WTC11 (cell line): ENCODE data around the gene FAM53C. TPM values are rescaled to one million over a fixed set of nuclear protein-coding genes. Genes with fewer than 3 reads are reported as not detected.
A peak's percentile ranks its signal among the peaks of the same experiment; 100 is the strongest.

Source experiments
- ATAC-seq: fragments of 200-7000 bp; cut with Tn5 transposase; 2 replicates; pipeline ENCODE4 v1.10.0; 2021; ENCODE audit warnings: mild to moderate bottlenecking, moderate library complexity
- Bru-seq: library from RNA; stranded (reverse); fragments of 400-500 nt; gene quantifications from one replicate; lab custom pipeline; 2021; lab: Mats Ljungman, UMichigan
- CTCF ChIA-PET: fragments of 300-600 bp; sonication (Branson Sonifier 250); formaldehyde crosslinking; loops from one replicate; lab custom pipeline; 2021; ENCODE audit warnings: antibody characterized with exemption; lab: Charles Lee
- POLR2A ChIA-PET: fragments of 350-600 bp; sonication (Branson Sonifier 250); formaldehyde crosslinking; loops from one replicate; lab custom pipeline; 2021; ENCODE audit warnings: antibody characterized with exemption; lab: Charles Lee
- DNase-seq: peaks from one replicate; pipeline ENCODE4 v3.0.0; 2021; ENCODE audit warnings: low spot score
- H3K27ac Mint-ChIP-seq: 2 replicates; pipeline ENCODE4 v1.8.0; 2021; ENCODE audit warnings: mixed read lengths
- H3K27me3 Mint-ChIP-seq: 2 replicates; pipeline ENCODE4 v1.8.0; 2021; ENCODE audit warnings: low read depth, mild to moderate bottlenecking, moderate library complexity, mixed read lengths
- H3K36me3 Mint-ChIP-seq: 2 replicates; pipeline ENCODE4 v1.8.0; 2021; ENCODE audit warnings: mixed read lengths
- H3K4me1 Mint-ChIP-seq: 2 replicates; pipeline ENCODE4 v1.8.0; 2022; ENCODE audit warnings: mixed read lengths
- H3K4me3 Mint-ChIP-seq: 2 replicates; pipeline ENCODE4 v1.8.0; 2021; ENCODE audit warnings: mild to moderate bottlenecking, moderate library complexity, mixed read lengths
- H3K9me3 Mint-ChIP-seq: 2 replicates; pipeline ENCODE4 v1.8.0; 2021; ENCODE audit warnings: mixed read lengths
- CREB1 ChIP-seq: sonication (generic); formaldehyde crosslinking; IDR thresholded peaks from 2 replicates; pipeline ENCODE4 v1.8.0; 2023; ENCODE audit warnings: mild to moderate bottlenecking, missing genetic modification reagents
- E2F5 ChIP-seq: sonication (generic); formaldehyde crosslinking; IDR thresholded peaks from 2 replicates; pipeline ENCODE4 v1.8.1; 2022; ENCODE audit warnings: mild to moderate bottlenecking, moderate library complexity, missing genetic modification reagents
- ELF4 ChIP-seq: sonication (generic); formaldehyde crosslinking; IDR thresholded peaks from 2 replicates; pipeline ENCODE4 v1.8.1; 2022; ENCODE audit warnings: low read depth, mild to moderate bottlenecking, moderate library complexity, missing genetic modification reagents
- ESRRA ChIP-seq: sonication (generic); formaldehyde crosslinking; IDR thresholded peaks from 2 replicates; pipeline ENCODE4 v1.8.1; 2022; ENCODE audit warnings: mild to moderate bottlenecking, missing genetic modification reagents, borderline replicate concordance
- FOXK1 ChIP-seq: sonication (generic); formaldehyde crosslinking; IDR thresholded peaks from 2 replicates; pipeline ENCODE4 v1.8.0; 2022; ENCODE audit warnings: mild to moderate bottlenecking, moderate library complexity, missing genetic modification reagents
- FOXP1 ChIP-seq: sonication (generic); formaldehyde crosslinking; IDR thresholded peaks from 2 replicates; pipeline ENCODE4 v1.8.0; 2022; ENCODE audit warnings: missing genetic modification reagents, mild to moderate bottlenecking, moderate library complexity, borderline replicate concordance
- IRF2 ChIP-seq: sonication (generic); formaldehyde crosslinking; IDR thresholded peaks from 2 replicates; pipeline ENCODE4 v1.8.0; 2022; ENCODE audit warnings: low read depth, missing genetic modification reagents, borderline replicate concordance
- KAT7 ChIP-seq: sonication (generic); formaldehyde crosslinking; IDR thresholded peaks from 2 replicates; pipeline ENCODE4 v1.8.1; 2023; ENCODE audit warnings: missing genetic modification reagents, mild to moderate bottlenecking, borderline replicate concordance
- MYBL2 ChIP-seq: sonication (generic); formaldehyde crosslinking; IDR thresholded peaks from 2 replicates; pipeline ENCODE4 v1.8.1; 2023; ENCODE audit warnings: mild to moderate bottlenecking, moderate library complexity, missing genetic modification reagents
- NR1H2 ChIP-seq: sonication (generic); formaldehyde crosslinking; IDR thresholded peaks from 2 replicates; pipeline ENCODE4 v1.9.0; 2021; ENCODE audit warnings: mild to moderate bottlenecking, moderate library complexity, missing genetic modification reagents
- OVOL2 ChIP-seq: fragments of 250-450 bp; sonication (Bioruptor Pico); IDR thresholded peaks from 2 replicates; pipeline ENCODE4 v1.9.0; 2021; ENCODE audit warnings: mild to moderate bottlenecking, borderline replicate concordance
- RELA ChIP-seq: sonication (generic); formaldehyde crosslinking; IDR thresholded peaks from 2 replicates; pipeline ENCODE4 v1.8.1; 2022; ENCODE audit warnings: missing genetic modification reagents, mild to moderate bottlenecking, borderline replicate concordance
- SMAD4 ChIP-seq: sonication (generic); formaldehyde crosslinking; IDR thresholded peaks from 2 replicates; pipeline ENCODE4 v1.8.0; 2022; ENCODE audit warnings: mild to moderate bottlenecking, missing genetic modification reagents
- SOX15 ChIP-seq: fragments of 250-450 bp; sonication (Bioruptor Pico); IDR thresholded peaks from 2 replicates; pipeline ENCODE4 v1.9.0; 2021; ENCODE audit warnings: mild to moderate bottlenecking
- TEAD1 ChIP-seq: sonication (generic); formaldehyde crosslinking; IDR thresholded peaks from 2 replicates; pipeline ENCODE4 v1.8.0; 2022; ENCODE audit warnings: mild to moderate bottlenecking, missing genetic modification reagents
- ZBTB21 ChIP-seq: sonication (generic); formaldehyde crosslinking; IDR thresholded peaks from 2 replicates; pipeline ENCODE4 v1.8.1; 2023; ENCODE audit warnings: mild to moderate bottlenecking, missing genetic modification reagents, borderline replicate concordance
- ZNF396 ChIP-seq: fragments of 250-450 bp; sonication (Bioruptor Pico); IDR thresholded peaks from 2 replicates; pipeline ENCODE4 v1.8.0; 2021; ENCODE audit warnings: mild to moderate bottlenecking, moderate library complexity, borderline replicate concordance
- ZNF512 ChIP-seq: sonication (generic); formaldehyde crosslinking; IDR thresholded peaks from 2 replicates; pipeline ENCODE4 v1.8.1; 2022; ENCODE audit warnings: missing genetic modification reagents, borderline replicate concordance
- ZNF671 ChIP-seq: fragments of 250-450 bp; sonication (Bioruptor Pico); IDR thresholded peaks from 2 replicates; pipeline ENCODE4 v1.8.0; 2021; ENCODE audit warnings: mild to moderate bottlenecking
- long read RNA-seq, 3 experiments: library from RNA in 1 of 3; library from capped mRNA in 1 of 3; library from polyadenylated mRNA in 1 of 3; unstranded in 2 of 3; stranded (forward) in 1 of 3; transcript quantifications; one replicate each; pipeline ENCODE4 v2.0.0, GENCODE V29; 2021
- total RNA-seq: library from RNA; stranded (reverse); gene quantifications from 3 replicates; pipeline ENCODE4 v1.2.3, GENCODE V29; 2021
- TF ChIP-seq, protein P1 (sequence below): sonication (generic); formaldehyde crosslinking; IDR thresholded peaks from 2 replicates; pipeline ENCODE4 v1.8.0; 2023; ENCODE audit warnings: missing genetic modification reagents
- TF ChIP-seq, protein P2 (sequence below): sonication (generic); formaldehyde crosslinking; IDR thresholded peaks from 2 replicates; pipeline ENCODE4 v1.8.0; 2022; ENCODE audit warnings: mild to moderate bottlenecking, missing genetic modification reagents
- TF ChIP-seq, protein P3 (sequence below): sonication (generic); formaldehyde crosslinking; IDR thresholded peaks from 2 replicates; pipeline ENCODE4 v1.8.0; 2022; ENCODE audit warnings: mild to moderate bottlenecking, missing genetic modification reagents
- TF ChIP-seq, protein P4 (sequence below): fragments of 250-450 bp; sonication (Bioruptor Pico); IDR thresholded peaks from 2 replicates; pipeline ENCODE4 v1.9.0; 2021; ENCODE audit warnings: mild to moderate bottlenecking
- TF ChIP-seq, protein P5 (sequence below): fragments of 250-450 bp; sonication (Bioruptor Pico); IDR thresholded peaks from 2 replicates; pipeline ENCODE4 v1.9.0; 2021; ENCODE audit warnings: mild to moderate bottlenecking
- TF ChIP-seq, protein P6 (sequence below): sonication (generic); formaldehyde crosslinking; IDR thresholded peaks from 2 replicates; pipeline ENCODE4 v1.8.0; 2022; ENCODE audit warnings: mild to moderate bottlenecking, missing genetic modification reagents

FAM53C gene
- total RNA-seq: 51.3 to 56.2 TPM (median 53.0 TPM) in 3 replicates
- percentile 93 among the genes with signal in this experiment for Bru-seq, nascent RNA
- long read RNA-seq, experiment 1, full-length matches to known transcripts: 68 of 154 reads
- long read RNA-seq, experiment 1, partial matches to known transcripts: 25 of 154 reads
- long read RNA-seq, experiment 1, other reads (novel, unspliced or antisense): 61 of 154 reads
- long read RNA-seq, experiment 2, full-length matches to known transcripts: 12 of 63 reads
- long read RNA-seq, experiment 2, partial matches to known transcripts: 45 of 63 reads
- long read RNA-seq, experiment 2, other reads (novel, unspliced or antisense): 6 of 63 reads
- long read RNA-seq, experiment 3, full-length matches to known transcripts: 2 of 24 reads
- long read RNA-seq, experiment 3, partial matches to known transcripts: 3 of 24 reads
- long read RNA-seq, experiment 3, other reads (novel, unspliced or antisense): 19 of 24 reads

DNA sequence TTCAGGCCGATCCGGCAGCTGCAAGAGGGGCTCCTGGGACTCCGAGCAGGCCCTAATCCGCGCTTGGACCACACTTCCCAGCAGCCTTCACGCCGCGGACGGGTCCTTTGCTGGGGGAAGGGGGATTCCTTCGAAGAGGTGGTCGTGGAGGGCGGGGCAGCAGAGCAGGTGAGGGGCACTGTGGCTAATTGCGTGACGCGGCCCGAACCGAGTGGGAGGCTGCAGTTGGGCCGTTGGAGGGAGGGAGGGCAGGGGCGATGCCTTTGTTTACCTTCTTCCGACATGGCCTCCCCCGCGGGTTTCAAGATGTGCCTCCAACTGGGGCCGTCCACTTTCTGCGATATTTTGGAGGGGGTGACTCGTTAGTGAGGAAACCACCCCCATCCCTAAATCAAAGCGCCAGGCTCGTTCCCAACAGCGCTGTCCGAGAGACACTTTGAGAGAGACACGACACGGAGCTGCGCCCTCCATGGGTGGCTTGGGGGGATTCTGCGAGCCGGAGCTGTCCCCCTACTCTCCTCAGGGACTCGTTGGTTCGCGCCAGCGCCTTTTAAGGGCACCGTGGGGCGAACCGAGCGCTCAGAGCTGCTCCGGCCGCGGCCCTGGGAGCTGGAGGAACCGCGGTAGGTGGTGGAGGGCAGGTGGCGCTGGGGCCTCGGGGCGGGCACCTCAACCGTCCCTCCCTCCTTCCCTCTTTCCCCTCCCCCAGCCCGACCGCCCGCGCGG lies at the start of gene FAM53C:
TSS of gene FAM53C (plus strand) at position 582 of the 726 bp plus-strand sequence. CDS start 3,070 bp downstream, outside the sequence.
- H3K9me3 Mint-ChIP-seq: no peaks in the 10 kb centered on the region
- H3K27me3 Mint-ChIP-seq: no peaks in the 10 kb centered on the region
- H3K4me3 Mint-ChIP-seq: peak within 1 kb of the TSS; percentile 92
- H3K36me3 Mint-ChIP-seq: peaks cover 17% of the 10 kb centered on the region
- ChIA-PET POLR2A (interaction anchor here (0.8 to 4.4 kb wide), 4 partner anchors 12 to 159 kb away, joined by 4 to 61 read pairs (median 8); partner anchors contain the start of genes BRD8, CDC23, KDM3B and KIF20A), CTCF (interaction anchor here (0.8 to 10.7 kb wide), 2 partner anchors 15 to 452 kb away, joined by 3 to 187 read pairs; partner anchors contain the start of gene KDM3B)
- ATAC-seq (peak; percentile 83), DNase-seq (peak; percentile 90)
- peaks cover 30% of the 10 kb centered on the region for H3K4me1 Mint-ChIP-seq
- H3K27ac Mint-ChIP-seq: peak within 1 kb of the TSS; percentile 100
- 0 out of 2 replicates have a peak, but pooled peaks have one; percentile 25 for TF ChIP-seq ZNF512 (CRISPR knock-in tag)
- TF ChIP-seq MYBL2 (CRISPR knock-in tag): peak; percentile 87
- peak; percentile 72; the same call in 1 of the 2 replicates for TF ChIP-seq RELA (CRISPR knock-in tag)
- peak; percentile 98 for TF ChIP-seq FOXK1
- TF ChIP-seq TEAD1 (CRISPR knock-in tag): peak; percentile 84; the same call in 1 of the 2 replicates
- peak; percentile 19; the same call in 1 of the 2 replicates for TF ChIP-seq CREB1
- TF ChIP-seq IRF2: peak; percentile 74
- TF ChIP-seq OVOL2 (CRISPR knock-in tag): peak; percentile 33; the same call in 1 of the 2 replicates
- TF ChIP-seq, protein P1, sequence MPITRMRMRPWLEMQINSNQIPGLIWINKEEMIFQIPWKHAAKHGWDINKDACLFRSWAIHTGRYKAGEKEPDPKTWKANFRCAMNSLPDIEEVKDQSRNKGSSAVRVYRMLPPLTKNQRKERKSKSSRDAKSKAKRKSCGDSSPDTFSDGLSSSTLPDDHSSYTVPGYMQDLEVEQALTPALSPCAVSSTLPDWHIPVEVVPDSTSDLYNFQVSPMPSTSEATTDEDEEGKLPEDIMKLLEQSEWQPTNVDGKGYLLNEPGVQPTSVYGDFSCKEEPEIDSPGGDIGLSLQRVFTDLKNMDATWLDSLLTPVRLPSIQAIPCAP (CRISPR knock-in tag): 0 out of 2 replicates have a peak, but pooled peaks have one; percentile 38
- TF ChIP-seq E2F5: peak; percentile 28; the same call in 1 of the 2 replicates
- TF ChIP-seq, protein P2, sequence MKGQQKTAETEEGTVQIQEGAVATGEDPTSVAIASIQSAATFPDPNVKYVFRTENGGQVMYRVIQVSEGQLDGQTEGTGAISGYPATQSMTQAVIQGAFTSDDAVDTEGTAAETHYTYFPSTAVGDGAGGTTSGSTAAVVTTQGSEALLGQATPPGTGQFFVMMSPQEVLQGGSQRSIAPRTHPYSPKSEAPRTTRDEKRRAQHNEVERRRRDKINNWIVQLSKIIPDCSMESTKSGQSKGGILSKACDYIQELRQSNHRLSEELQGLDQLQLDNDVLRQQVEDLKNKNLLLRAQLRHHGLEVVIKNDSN (CRISPR knock-in tag): peak; percentile 67; the same call in 1 of the 2 replicates
- TF ChIP-seq, protein P3, sequence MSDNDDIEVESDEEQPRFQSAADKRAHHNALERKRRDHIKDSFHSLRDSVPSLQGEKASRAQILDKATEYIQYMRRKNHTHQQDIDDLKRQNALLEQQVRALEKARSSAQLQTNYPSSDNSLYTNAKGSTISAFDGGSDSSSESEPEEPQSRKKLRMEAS (CRISPR knock-in tag): peak; percentile 67; the same call in 1 of the 2 replicates
- TF ChIP-seq ZBTB21 (CRISPR knock-in tag): peak; percentile 95
- TF ChIP-seq ZNF671 (CRISPR knock-in tag): peak; percentile 82; the same call in 1 of the 2 replicates
- peak; percentile 80 for TF ChIP-seq FOXP1 (CRISPR knock-in tag)
- no peak for TF ChIP-seq ELF4
- peak; percentile 91; the same call in 1 of the 2 replicates for TF ChIP-seq KAT7
- TF ChIP-seq, protein P4, sequence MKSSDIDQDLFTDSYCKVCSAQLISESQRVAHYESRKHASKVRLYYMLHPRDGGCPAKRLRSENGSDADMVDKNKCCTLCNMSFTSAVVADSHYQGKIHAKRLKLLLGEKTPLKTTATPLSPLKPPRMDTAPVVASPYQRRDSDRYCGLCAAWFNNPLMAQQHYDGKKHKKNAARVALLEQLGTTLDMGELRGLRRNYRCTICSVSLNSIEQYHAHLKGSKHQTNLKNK (CRISPR knock-in tag): peak; percentile 80; the same call in 1 of the 2 replicates
- no peak for TF ChIP-seq ZNF396 (CRISPR knock-in tag)
- TF ChIP-seq, protein P5, sequence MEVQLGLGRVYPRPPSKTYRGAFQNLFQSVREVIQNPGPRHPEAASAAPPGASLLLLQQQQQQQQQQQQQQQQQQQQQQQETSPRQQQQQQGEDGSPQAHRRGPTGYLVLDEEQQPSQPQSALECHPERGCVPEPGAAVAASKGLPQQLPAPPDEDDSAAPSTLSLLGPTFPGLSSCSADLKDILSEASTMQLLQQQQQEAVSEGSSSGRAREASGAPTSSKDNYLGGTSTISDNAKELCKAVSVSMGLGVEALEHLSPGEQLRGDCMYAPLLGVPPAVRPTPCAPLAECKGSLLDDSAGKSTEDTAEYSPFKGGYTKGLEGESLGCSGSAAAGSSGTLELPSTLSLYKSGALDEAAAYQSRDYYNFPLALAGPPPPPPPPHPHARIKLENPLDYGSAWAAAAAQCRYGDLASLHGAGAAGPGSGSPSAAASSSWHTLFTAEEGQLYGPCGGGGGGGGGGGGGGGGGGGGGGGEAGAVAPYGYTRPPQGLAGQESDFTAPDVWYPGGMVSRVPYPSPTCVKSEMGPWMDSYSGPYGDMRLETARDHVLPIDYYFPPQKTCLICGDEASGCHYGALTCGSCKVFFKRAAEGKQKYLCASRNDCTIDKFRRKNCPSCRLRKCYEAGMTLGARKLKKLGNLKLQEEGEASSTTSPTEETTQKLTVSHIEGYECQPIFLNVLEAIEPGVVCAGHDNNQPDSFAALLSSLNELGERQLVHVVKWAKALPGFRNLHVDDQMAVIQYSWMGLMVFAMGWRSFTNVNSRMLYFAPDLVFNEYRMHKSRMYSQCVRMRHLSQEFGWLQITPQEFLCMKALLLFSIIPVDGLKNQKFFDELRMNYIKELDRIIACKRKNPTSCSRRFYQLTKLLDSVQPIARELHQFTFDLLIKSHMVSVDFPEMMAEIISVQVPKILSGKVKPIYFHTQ (CRISPR knock-in tag): peak; percentile 56; the same call in 1 of the 2 replicates
- 0 out of 2 replicates have a peak, but pooled peaks have one; percentile 43 for TF ChIP-seq ESRRA (CRISPR knock-in tag)
- TF ChIP-seq, protein P6, sequence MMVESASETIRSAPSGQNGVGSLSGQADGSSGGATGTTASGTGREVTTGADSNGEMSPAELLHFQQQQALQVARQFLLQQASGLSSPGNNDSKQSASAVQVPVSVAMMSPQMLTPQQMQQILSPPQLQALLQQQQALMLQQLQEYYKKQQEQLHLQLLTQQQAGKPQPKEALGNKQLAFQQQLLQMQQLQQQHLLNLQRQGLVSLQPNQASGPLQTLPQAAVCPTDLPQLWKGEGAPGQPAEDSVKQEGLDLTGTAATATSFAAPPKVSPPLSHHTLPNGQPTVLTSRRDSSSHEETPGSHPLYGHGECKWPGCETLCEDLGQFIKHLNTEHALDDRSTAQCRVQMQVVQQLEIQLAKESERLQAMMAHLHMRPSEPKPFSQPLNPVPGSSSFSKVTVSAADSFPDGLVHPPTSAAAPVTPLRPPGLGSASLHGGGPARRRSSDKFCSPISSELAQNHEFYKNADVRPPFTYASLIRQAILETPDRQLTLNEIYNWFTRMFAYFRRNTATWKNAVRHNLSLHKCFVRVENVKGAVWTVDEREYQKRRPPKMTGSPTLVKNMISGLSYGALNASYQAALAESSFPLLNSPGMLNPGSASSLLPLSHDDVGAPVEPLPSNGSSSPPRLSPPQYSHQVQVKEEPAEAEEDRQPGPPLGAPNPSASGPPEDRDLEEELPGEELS: peak; percentile 65
- no peak for TF ChIP-seq NR1H2 (CRISPR knock-in tag)
- no peak for TF ChIP-seq SOX15 (CRISPR knock-in tag)
- TF ChIP-seq SMAD4 (CRISPR knock-in tag): no peak
